Left ventricle myocardium superior (tissue), 1 donor: Measurements from ENCODE around the gene ARIH2. TPM values are rescaled to one million over a fixed set of nuclear protein-coding genes. Genes with fewer than 3 reads are reported as not detected.

Source experiments
- ATAC-seq: fragments of 200-7000 bp; cut with Tn5 transposase; one replicate; pipeline ENCODE4 v1.9.1; 2020; ENCODE audit warnings: mild to moderate bottlenecking, moderate library complexity
- DNase-seq: peaks from one replicate; pipeline ENCODE4 v3.0.0-alpha.2; 2020
- intact Hi-C: fragments of 100-400 bp; cut with micrococcal nuclease; formaldehyde crosslinking; loops from one replicate; pipeline ENCODE4 v1.11.0; 2022
- total RNA-seq: library from RNA; stranded (reverse); fragmentation: NEBNext Ultra II Directional; extraction: Animal tissue kit (Norgen Biotek cat#: 25700); gene quantifications from one replicate; pipeline ENCODE4 v1.2.1, GENCODE V29; 2021
- donor health status: DM: no; HTN: yes; CAD: no; lungs with severe emphysema.

Gene ARIH2
- total RNA-seq, 1 donor from 2014 or later, result 141 TPM

DNA sequence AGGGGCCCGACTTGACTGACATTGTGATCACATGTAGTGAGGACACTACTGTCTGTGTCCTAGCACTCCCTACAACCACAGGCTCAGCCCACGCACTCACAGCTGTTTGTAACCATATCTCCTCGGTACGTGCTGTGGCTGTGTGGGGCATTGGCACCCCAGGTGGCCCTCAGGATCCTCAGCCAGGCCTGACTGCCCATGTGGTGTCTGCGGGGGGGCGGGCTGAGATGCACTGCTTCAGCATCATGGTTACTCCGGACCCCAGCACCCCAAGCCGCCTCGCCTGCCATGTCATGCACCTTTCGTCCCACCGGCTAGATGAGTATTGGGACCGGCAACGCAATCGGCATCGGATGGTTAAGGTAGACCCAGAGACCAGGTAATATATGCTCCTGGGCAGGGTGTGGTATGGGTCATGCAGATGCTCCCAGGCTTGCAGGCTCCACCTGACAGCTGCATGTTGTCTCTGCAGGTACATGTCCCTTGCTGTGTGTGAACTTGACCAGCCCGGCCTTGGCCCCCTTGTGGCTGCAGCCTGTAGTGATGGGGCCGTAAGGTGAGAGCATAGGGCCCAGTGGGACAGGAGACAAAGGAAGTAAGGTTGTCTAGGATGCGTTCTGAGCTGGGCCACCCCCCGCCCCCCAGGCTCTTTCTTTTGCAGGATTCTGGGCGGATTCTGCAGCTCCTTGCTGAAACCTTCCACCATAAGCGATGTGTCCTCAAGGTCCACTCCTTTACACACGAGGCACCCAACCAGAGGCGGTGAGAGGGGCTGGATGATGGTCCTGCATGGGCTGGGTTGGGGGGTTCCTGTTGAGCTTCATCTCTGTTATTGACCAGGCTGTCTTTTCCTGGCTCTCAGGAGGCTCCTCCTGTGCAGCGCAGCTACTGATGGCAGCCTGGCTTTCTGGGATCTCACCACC is 95.4 kb downstream of the ARIH2 start:
- no peak for DNase-seq
- intact Hi-C loops, result no loop called here
- ATAC-seq, result no peak

DNA sequence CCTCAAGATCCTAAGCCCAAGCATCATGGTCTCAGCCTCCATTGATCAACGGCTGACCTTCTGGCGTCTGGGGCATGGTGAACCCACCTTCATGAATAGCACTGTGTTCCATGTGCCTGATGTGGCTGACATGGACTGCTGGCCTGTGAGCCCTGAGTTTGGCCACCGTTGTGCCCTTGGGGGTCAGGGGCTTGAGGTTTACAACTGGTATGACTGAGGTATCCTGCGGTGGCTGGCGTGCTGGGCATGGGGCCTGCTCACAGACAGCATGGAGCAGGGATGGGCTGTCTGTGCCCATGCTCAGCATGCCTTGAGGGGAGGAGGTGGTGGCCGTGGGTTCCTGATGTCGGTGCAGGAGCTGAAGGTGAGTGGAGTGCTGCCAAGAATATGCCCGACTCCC is 96.4 kb downstream of the ARIH2 start:
- ATAC-seq (no peak), DNase-seq (no peak)
- intact Hi-C loops, result no loop called here

DNA sequence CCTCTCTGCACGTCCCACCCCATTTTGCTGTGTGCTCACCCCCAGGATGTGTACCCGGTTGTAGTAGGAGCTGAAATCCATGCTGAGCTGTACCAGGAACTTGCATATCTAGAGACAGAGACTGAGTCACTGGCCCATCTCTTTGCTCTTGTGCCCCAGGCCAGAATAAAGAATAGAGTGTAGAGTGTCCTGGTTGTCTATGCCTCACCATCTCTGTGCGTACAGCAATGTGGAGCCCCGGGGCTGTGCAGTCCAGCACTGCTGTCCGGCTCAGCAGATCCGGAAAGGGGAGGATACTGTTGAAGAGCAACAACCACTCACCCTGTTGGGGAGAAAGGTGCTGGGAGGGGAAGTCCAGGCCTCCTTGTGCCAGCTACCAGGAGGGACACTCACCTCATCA is 97.1 kb downstream of the ARIH2 start:
- intact Hi-C loops, result no loop called here
- no peak for ATAC-seq

DNA sequence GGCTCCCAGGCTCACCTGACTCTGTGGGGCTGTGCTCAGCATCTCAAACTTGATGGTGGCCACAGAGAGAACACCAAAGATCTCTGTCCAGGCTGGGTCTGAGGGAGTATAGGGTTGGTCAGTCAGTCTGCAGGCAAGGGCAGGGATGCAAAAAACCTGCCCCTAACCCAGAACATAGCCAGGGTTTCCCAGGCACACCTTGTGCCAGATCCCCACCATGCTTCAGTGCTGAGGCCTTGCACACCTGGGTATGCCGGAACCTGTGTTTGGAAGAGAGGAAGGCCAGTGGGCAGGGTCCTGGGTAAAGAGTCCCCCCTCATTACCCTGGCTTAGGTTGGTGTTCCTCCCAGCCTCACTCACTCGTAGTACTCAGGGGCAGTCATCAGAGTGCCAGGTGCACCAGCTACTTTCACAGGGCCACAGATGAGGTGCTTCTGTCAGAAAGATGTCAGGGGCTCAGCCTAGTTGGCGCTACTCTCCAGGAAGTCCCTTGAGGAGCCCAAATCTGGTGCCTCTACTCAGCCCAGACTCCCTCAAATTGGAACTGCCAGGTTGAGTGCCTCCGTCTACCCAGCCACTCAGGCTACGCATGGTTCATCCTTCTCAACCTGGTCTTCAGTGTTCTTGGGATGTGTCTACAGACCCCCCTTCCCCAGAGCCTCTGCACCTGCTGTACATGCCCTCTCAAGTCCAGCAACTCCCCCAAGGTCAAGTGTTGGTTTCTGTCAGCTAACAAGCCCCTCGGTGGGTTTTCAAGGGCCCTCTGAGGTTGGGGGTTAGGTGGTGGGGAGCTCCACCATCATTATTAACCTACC is 98.0 kb downstream of the ARIH2 start:
- DNase-seq (no peak), ATAC-seq (no peak)
- intact Hi-C loops, result no loop called here

More for the DNA sequence above, 97.1 kb downstream of the ARIH2 start:
- no peak for DNase-seq

DNA sequence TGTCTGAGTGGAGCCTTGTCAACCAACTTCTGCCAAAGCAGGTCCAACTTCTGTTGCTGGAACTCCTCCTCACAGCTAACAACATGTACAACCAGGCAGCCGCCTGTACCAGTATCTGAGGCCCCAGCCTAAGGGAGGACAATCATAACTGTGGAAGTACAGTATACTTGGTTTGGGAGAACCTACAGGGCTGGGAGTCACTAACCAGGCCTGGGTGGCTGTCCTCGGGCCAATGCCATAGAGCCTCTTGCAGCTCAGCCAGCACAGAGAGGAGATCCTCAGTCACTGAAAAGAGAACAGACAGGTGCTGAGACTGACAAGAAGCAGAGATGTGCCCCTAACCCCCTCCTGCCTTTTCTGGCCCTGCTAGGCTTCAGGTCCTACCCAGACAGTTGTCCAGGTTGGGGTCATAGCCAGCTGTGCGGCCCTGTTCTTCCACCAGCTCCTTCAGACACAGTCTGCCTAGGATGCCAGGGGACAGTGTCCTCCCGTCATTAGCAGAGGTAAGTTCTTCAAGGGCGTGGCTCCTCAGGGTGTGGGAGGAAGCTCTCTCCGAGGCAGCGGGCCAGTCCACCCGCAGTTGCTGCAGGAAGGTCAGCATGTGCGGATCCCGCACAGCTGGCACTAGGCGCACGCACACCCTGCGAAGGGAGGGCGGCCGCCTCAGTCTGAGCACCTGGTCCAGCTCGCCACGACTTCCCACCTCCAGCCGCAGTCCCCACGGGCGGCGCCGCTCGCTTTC is 98.8 kb downstream of the ARIH2 start:
- DNase-seq, result no peak
- no peak for ATAC-seq
- intact Hi-C loops, result no loop called here

DNA sequence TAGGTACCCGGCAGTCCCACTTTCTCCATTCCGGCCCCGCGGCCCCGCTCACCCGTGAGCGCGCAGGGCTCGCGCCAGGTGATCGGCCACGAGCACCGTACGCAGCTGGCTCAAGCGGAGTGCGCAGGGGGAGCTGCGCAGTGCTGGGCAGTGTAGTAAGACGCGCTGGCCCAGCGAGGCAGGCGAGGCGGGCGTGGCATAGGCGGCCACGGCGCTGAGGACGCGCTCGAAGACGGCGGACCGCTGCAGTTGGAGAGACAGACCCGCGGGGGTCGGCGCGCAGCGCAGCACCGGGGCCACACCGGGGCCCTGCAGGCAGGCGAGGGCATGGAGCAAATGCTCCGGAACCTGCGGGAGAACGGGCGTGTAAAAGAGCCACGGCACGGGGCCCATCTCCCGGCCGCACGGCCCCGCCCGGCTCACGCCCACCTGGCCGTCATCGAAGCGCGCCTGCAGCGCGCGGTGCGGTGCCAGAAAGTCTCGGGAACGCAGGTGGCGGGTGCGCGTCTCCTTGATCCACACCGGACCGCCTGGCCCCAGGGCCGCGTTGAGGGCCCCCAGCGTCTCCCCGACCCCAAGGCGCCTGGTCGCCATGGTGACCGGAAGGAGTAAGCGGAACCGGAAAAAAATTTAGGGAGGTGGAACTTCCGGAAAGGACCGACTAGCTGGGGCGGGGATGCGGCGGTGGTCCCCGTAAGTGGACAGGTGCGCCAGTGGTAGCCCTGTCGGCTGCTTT is 99.5 kb downstream of the ARIH2 start, which contains the start of gene DALRD3:
Gene DALRD3, minus strand, starts transcription at position 610 of the 736 bp plus-strand sequence. Its CDS starts 16 bp downstream, at position 594.
- intact Hi-C loops, result no loop called here
- DNase-seq, result peak; percentile 81
- peak; percentile 3 for ATAC-seq

DNA sequence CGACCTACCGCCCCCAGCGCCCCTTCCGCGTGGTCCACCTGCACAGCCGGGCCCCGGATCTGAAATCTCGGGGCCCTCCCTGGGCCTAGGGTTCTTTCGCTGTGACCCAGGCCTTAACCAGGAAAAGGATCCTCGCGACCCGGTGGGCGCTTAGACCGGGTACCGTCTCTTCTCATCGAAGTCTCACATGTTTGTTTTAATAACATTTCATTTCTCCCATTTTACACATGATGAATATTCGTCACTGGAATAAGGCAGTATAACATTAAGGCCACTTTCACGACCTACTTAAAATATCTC is 100.0 kb downstream of the ARIH2 start:
- no peak for DNase-seq
- ATAC-seq, result no peak
- intact Hi-C loops, result no loop called here

DNA sequence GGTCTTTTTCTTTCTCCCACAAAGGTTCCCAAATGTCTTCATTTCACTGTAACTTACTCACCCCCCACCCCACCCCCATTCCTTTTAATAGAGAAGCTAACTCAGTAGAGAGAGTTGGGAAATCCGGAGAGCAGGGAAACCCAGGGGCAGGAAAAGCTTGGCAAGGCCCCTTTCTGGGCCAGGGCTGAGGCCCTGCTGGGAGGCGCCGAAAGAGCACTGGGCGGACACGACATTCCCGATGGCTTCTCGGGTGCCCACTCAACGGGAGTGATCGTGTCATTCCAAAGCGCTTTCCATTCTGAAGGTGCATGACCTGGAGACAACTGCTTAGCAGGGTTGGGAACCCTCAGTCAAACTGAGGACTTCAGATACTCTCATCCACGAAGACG is 101.3 kb downstream of the ARIH2 start:
- no peak for DNase-seq
- ATAC-seq, result no peak
- intact Hi-C loops, result no loop called here

DNA sequence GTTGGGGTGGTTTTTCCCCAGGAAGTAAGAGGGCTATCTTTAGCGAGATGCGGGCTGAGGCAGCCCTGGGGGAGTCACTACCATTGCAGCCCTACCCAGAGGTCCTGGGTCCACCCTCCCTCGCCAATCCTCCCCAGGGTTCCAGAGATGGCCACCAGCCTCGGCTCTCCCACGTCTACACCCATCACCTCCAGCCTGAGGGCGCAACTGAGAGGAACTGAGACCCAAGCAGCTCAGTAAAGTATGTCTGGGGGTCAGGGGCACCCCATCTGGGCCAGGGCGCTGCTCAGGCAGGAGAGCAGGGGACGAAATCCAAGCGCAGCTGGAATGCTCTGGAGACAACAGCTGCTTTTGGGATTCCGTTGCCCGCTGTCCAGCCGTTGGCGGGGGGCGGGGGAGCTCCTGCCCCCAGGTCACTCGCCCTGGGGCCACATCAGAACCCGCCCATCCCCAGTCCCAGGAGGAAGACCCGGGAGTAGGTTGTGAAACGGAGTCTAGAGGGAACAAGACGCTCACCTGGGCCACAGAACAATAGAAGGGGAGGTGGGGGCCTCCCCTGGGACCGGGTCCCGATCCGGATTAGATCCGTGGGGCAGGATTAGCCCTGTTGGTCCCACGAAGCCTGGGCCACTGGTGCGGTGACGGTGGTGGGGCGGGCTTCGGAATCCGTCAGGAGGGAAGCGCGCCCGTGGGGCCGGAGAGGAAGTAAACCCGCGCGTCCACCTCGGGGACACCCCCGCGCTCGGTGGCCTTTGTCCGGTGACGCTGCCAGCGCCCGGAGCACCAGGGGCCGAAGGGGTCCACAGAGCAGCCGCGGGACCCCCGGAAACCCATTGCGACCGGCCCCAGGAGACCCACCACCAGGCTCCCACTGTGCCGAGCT is 101.9 kb downstream of the ARIH2 start:
- ATAC-seq (peak; percentile 3), DNase-seq (peak; percentile 76)
- intact Hi-C loops, result no loop called here

DNA sequence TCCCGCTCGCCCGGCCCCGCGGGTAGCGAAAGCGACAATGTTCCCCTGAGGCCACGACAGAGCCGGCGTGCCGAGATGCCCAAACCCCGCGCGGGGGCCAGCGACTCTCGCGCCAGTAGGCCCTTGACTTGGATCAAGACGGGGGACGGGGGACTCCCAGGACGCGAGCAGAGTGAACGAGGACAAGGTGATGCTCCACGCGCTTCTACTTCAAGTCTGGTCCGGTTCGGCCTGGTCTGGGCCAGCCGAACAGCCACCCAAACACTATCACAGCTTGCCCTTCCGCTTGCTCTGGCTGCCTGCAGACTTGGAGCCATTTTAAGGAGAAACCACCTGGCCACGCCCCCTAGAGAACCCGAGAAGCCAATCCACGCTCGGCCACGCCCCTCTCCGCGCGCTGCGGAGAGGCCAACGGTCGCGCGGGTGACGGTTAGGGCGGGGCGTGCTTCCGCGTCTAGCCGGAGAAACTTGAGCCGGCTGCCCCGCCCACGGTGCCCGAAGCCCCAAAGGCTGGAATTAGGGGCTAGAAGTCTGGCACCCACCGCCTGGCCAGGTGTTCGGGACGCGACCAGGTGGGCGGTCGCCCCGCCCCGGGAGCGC is 102.7 kb downstream of the ARIH2 start:
- intact Hi-C loops, result no loop called here
- DNase-seq, result peak; percentile 100
- ATAC-seq, result peak; percentile 89

DNA sequence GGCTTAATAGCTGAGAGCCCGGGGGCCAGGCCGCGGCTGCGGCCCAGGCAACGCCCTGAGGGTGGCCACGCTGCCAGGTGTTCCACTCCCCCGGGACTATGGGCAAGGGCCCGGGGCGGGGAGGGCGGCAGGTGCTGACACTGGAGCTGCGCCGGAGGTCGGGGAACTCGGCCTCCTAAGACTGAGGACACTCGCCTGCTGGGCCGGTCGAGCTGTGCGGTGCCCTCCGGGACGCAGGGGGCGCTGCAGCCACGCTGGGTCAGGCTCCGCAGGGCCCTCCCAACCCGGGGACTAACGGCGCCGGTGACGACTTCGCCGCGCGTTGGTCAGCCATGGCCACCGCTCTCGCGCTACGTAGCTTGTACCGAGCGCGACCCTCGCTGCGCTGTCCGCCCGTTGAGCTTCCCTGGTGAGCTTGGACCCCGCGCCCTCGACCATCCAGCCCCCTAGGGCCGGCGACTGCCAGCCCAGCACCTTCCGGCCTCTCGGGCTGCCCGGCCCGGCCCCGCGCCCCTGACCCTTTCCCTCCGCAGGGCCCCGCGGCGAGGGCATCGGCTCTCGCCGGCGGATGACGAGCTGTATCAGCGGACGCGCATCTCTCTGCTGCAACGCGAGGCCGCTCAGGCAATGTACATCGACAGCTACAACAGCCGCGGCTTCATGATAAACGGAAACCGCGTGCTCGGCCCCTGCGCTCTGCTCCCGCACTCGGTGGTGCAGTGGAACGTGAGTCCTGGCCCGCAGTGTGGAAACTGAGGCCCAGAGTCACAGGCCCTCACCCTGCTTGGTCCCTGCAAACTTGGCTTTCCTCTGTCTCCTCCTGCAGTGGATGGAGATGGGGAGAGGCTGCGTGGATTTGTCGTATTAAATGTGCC is 103.4 kb downstream of the ARIH2 start, which contains the start of gene NDUFAF3:
Gene NDUFAF3, plus strand, starts transcription at position 309 of the 875 bp plus-strand sequence. Its CDS starts 24 bp downstream, at position 333.
- intact Hi-C loops, result no loop called here
- ATAC-seq (peak; percentile 85), DNase-seq (peak; percentile 96)

DNA sequence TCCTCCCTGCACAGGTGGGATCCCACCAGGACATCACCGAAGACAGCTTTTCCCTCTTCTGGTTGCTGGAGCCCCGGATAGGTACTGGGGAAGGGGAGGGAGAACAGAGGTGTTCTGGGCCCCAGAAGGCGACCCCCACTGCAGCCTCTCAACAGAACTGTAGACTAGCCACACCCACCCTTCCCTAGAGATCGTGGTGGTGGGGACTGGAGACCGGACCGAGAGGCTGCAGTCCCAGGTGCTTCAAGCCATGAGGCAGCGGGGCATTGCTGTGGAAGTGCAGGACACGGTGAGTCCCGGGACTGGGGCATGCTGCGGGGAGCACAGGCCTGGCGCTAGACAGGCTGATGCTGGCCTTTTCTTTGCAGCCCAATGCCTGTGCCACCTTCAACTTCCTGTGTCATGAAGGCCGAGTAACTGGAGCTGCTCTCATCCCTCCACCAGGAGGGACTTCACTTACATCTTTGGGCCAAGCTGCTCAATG is 104.1 kb downstream of the ARIH2 start:
- intact Hi-C loops, result no loop called here
- DNase-seq, result no peak

DNA sequence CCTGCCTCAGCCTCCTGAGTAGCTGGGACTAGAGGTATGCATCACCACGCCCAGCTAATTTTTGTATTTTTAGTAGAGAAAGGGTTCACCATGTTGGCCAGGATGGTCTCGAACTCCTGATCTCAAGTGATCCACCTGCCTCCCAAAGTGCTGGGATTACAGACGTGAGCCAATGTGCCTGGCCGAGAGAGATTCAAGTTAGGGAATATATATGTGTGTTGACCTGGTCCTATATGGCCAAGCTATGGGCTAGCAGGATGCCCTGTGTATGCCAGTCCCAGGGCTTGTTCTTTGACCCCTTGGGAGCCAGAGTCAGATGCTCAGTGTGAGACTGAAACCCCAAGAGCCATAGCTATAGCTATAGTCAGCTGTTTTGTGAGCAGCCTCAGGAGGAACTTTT is 105.1 kb downstream of the ARIH2 start:
- intact Hi-C loops, result no loop called here
- ATAC-seq, result no peak
- DNase-seq, result no peak

More for the DNA sequence above, 104.1 kb downstream of the ARIH2 start:
- no peak for ATAC-seq

DNA sequence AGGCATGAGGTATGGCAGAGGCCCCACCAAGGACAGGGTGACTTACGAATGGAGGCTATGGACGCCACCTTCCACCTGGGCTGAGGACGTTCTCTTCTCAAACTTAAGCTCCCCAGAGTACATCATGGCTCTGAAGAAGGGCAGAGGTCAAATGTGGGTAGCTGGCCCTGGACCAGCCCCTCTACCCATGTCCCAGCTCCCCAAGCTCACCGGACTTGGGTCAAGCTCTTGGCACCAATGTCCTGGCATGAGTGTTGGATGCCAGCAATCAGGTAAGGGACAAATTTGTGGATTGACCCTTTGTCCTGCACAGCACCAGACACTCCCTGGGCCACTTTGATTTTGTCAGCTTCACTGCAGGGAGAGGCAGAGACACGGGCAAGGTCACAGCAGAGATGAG is 105.8 kb downstream of the ARIH2 start:
- no peak for DNase-seq
- no peak for ATAC-seq
- intact Hi-C loops, result no loop called here

DNA sequence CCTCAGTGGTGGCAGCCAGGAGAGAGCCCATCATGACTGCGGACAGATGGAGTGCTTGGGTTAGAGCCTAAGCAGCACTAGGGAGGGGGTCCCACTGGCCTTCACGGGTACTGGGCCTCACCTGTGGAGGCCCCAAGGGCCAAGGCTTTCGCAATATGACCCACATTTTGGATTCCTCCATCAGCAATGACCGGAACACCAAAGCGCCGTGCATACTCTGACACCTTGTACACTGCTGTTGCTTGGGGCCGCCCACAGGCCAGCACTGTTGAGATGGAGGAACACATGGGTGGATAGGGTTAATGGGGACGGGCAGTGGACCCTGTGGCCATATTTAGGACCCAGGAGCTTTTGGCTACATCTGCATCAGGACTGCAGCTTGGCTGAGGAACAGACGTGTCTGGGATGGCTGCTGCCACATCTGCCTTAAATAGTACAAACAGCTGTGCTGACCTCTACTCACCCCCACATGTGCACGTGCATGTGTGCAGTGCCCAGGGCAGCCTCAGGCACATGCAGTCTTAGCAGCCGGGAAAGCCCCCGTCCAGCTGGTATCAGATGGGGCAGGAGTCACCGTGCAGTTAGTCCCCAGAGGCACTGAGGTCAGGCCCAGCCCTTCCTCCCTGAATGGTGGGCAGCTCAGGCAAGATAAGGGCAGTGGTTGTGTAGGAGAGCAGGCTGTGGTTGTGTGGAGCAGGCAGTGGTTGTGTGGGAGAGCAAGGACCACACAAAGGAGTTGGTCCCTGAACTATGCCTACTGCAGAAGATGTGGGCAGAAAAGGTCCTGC is 106.6 kb downstream of the ARIH2 start:
- DNase-seq (no peak), ATAC-seq (no peak)
- intact Hi-C loops, result no loop called here
